ENCODE data around the gene SINHCAF. TPM values are rescaled to one million over a fixed set of nuclear protein-coding genes. Genes with fewer than 3 reads are reported as not detected.

Gene SINHCAF
- total RNA-seq, 3 donors from 2014 or later: 46.8 to 79.2 (median 71.9) TPM

DNA sequence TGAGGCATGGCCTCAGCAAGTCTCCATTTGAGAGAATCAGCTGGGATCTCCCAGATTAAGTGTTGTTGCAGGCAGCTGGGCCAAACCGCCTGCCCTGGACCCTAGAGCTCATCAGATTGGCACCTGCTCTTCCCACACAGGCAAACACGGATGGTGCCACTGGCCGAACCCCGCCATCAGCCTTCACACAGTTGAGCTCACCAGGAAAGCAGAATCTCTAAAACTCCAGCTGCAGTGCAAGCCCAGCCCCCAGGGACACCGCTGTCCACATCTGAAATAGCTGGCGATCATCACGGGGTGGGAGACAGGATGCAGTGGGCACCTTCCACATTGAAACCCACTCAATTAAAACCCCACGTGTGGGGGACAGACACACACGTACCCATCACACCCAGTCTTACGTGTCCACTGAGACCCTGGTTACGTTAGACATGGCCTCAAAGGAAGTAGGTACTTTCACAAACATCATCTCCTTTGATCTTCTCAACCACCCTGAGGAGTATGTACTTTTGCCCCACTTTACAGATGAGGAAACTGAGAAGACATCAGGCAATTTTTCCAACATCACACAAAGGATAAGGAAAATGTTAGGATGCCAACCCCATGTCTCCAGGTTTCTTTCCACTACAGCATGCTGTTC lies 88.8 kb downstream of the SINHCAF start:
- TF ChIP-seq, protein P1, sequence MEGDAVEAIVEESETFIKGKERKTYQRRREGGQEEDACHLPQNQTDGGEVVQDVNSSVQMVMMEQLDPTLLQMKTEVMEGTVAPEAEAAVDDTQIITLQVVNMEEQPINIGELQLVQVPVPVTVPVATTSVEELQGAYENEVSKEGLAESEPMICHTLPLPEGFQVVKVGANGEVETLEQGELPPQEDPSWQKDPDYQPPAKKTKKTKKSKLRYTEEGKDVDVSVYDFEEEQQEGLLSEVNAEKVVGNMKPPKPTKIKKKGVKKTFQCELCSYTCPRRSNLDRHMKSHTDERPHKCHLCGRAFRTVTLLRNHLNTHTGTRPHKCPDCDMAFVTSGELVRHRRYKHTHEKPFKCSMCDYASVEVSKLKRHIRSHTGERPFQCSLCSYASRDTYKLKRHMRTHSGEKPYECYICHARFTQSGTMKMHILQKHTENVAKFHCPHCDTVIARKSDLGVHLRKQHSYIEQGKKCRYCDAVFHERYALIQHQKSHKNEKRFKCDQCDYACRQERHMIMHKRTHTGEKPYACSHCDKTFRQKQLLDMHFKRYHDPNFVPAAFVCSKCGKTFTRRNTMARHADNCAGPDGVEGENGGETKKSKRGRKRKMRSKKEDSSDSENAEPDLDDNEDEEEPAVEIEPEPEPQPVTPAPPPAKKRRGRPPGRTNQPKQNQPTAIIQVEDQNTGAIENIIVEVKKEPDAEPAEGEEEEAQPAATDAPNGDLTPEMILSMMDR (IDR thresholded peaks at IDR 0.05): no peak
- DNase-seq: no peak
- ATAC-seq: no peak
- H3K4me1 ChIP-seq (ENCODE audit: low read depth): no peaks in the 10 kb centered on the region
- no peaks in the 10 kb centered on the region for H3K36me3 ChIP-seq (ENCODE audit: low read depth)
- H3K4me3 ChIP-seq: no peak overlapping the region
- no peaks in the 10 kb centered on the region for H3K9me3 ChIP-seq
- intact Hi-C loops (cut with DNase I, micrococcal nuclease): loop anchor here in 1 of 2 donors (10.0 kb wide), 1 partner anchor 392 kb away; no protein-coding TSS in a partner anchor

DNA sequence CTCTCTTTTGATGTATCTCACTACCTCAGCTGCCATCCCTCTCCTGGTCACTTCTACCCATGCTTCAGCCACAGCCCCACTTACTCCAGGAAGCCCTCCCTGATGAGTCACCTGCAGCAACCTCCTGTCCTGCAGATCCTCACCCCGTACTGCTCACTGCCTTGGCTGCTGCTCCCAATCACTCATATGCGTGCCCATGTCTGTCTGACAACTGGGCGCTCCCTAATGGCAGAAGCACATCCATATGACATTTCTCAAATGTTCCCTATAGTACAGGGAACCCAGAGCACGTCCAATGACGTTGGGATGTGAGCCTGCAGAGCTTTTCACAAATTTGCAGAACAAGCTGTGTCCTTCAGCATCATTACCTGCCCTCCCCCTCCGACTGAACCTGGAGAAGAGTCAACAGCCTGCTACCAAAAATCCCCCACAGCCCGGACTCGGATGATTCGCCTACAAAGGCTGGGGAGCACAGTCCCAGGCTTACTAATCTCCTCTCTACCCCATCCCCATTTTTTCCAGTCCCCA lies 90.0 kb downstream of the SINHCAF start:
- no peak overlapping the region for H3K4me3 ChIP-seq
- H3K4me1 ChIP-seq (ENCODE audit: low read depth): no peaks in the 10 kb centered on the region
- TF ChIP-seq, protein P1 (IDR thresholded peaks at IDR 0.05): no peak
- no peaks in the 10 kb centered on the region for H3K9me3 ChIP-seq
- intact Hi-C loops (cut with DNase I, micrococcal nuclease): loop anchor here in 1 of 2 donors (10.0 kb wide), 1 partner anchor 391 kb away; no protein-coding TSS in a partner anchor
- H3K36me3 ChIP-seq (ENCODE audit: low read depth): no peaks in the 10 kb centered on the region
- no peak for DNase-seq
- ATAC-seq: no peak

DNA sequence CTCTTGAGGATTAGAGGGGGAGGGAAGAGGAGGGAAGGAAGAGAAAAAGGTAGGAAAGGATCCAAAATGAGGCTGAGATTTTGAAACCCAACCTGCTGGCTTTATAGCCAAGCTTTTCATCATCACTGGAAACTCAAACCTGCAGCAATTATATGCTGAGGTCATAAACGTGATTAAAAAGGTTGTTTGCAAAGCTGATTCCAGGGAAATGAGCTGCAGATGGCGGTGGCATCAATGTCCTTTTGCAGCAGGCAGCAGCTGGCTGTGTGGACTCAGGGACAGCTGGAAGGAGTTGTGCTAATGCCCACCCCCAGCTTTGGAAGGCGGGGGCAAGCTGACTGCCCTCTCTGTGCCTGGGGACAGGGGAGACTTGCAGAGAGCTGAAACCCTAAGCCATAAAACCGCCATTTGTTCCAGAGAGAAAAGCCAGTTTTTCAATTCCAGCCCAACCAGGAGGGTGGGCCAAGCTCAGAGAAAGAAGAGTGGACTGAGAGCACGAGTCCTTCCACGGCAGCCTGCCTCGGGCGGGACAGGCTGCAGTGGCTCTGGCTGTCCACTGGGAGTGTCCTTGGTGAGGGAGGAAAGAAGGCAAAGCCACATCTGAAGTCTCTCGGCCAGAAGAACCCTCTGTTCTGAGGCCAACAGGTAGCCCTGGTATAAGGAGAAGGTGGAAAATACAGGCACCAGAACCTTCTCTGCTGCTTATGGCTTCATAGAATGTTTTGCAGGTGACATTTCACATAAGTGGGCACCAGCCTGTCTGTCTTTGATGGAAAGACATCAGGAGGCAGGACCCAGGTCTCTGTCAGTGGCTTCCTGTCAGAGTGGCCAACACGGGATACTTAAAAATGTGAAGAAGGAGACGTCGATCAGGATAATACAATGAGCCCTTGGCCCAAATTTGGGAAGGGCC lies 90.7 kb downstream of the SINHCAF start:
- Histone ChIP-seq H3K9me3 (no peaks in the 10 kb centered on the region), H3K4me3 (no peak overlapping the region), H3K4me1 (ENCODE audit: low read depth) (no peaks in the 10 kb centered on the region), H3K36me3 (ENCODE audit: low read depth) (no peaks in the 10 kb centered on the region)
- TF ChIP-seq, protein P1 (IDR thresholded peaks at IDR 0.05): peak; percentile 63
- intact Hi-C loops (cut with DNase I, micrococcal nuclease): loop anchor here in 1 of 2 donors (10.0 kb wide), 1 partner anchor 390 kb away; no protein-coding TSS in a partner anchor
- ATAC-seq (peak; percentile 85), DNase-seq (peak in 2 of 3 donors; percentile 41 to 55)

DNA sequence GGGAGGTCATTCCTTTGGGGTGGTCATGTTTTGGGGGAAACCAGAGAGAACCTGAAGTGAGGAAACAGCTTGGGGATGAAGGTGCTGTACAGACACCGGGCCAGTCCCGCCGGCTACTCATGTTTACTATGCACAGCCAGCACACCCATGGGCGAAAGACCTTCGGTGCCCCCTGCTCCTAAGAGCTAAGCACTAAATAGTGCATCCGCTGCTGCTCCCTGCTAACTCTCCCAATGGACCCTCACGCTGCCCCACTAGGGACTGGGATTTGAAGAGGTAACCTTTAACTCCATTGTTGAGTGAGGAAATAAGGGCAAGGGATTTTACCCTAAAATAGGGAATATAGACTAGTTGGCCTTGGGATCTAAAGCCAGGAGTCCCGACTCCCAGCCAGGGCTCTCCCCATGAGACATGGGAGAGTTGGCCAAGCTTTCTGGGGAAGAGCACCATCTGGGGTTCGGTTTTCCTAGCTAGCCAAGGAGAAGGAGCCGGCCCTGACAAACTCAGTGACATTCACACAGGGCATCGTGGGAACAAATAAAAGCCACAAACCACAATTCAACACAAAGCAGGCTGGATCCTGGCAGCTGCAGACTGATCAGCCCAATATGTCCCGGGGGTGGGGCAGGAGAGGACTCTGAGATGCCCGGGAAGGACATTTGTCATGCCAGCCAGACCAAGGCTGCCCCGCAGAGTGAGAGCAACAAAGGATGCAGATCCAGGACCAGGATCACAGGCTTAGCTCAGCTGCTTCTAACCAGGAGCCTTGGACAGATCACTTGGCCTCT lies 91.7 kb downstream of the SINHCAF start:
- Histone ChIP-seq H3K4me3 (no peak overlapping the region), H3K4me1 (ENCODE audit: low read depth) (no peaks in the 10 kb centered on the region), H3K9me3 (no peaks in the 10 kb centered on the region), H3K36me3 (ENCODE audit: low read depth) (no peaks in the 10 kb centered on the region)
- ATAC-seq (no peak), DNase-seq (no peak)
- TF ChIP-seq, protein P1 (IDR thresholded peaks at IDR 0.05): no peak
- intact Hi-C loops (cut with DNase I, micrococcal nuclease): loop anchor here in 1 of 2 donors (10.0 kb wide), 1 partner anchor 389 kb away; no protein-coding TSS in a partner anchor
